HCT116 (cell line): ENCODE data around the gene TAGLN2.

ENCODE experiments used
- MAX ChIP-seq: IDR thresholded peaks from 2 replicates; pipeline ENCODE4 v1.6.1; 2012
- SRF ChIP-seq: IDR thresholded peaks from 2 replicates; pipeline ENCODE4 v1.6.1; 2012; ENCODE audit warnings: low read depth

- no peak for TF ChIP-seq SRF
- no peak for TF ChIP-seq MAX
Measured at GRCh38 chr1:159939678-159940002, 14.3 kb upstream of the TAGLN2 start.
